ENCODE measurements around the gene RAB26.
"Not testable (repeated sequence)": the region's sequence is repeated elsewhere in the genome, so short reads cannot be mapped to it uniquely, and the experiment has no call there.

DNA sequence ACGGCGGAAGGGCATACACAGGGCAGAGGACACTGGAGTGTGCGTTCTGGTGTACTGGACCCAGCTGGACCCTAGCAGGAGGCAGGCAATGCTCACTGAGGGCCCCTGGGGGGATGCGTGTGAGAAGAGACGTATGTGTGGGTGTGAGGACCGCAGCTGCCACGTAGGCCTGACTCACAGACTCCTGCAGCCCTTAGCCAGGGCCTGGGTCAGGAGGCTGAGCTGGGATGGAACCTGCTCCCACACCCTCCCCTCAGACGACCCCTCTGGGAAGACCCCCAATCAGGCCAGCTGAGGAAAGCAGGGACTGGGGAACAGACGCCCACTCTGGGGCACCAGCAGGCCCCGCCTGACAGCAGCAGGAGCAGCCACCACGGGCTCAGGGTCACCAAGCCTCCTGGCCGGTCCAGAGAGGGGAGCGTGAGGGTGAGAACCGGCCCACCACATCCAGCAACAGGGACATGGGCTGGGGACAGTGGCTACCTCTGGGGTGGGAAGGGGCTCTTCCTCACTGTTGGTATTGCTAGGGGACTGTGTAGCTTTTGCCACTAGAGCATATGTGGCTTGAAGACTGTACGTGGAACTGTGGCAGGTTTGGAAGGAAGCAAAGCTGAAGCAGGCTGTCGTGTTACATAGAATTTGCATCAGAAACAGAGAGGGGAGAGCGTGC is 41.2 kb upstream of the RAB26 start:
- TF ChIP-seq, protein P1, sequence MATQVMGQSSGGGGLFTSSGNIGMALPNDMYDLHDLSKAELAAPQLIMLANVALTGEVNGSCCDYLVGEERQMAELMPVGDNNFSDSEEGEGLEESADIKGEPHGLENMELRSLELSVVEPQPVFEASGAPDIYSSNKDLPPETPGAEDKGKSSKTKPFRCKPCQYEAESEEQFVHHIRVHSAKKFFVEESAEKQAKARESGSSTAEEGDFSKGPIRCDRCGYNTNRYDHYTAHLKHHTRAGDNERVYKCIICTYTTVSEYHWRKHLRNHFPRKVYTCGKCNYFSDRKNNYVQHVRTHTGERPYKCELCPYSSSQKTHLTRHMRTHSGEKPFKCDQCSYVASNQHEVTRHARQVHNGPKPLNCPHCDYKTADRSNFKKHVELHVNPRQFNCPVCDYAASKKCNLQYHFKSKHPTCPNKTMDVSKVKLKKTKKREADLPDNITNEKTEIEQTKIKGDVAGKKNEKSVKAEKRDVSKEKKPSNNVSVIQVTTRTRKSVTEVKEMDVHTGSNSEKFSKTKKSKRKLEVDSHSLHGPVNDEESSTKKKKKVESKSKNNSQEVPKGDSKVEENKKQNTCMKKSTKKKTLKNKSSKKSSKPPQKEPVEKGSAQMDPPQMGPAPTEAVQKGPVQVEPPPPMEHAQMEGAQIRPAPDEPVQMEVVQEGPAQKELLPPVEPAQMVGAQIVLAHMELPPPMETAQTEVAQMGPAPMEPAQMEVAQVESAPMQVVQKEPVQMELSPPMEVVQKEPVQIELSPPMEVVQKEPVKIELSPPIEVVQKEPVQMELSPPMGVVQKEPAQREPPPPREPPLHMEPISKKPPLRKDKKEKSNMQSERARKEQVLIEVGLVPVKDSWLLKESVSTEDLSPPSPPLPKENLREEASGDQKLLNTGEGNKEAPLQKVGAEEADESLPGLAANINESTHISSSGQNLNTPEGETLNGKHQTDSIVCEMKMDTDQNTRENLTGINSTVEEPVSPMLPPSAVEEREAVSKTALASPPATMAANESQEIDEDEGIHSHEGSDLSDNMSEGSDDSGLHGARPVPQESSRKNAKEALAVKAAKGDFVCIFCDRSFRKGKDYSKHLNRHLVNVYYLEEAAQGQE (IDR thresholded peaks at IDR 0.05; ENCODE audit: borderline replicate concordance), result not testable (repeated sequence)
- TF ChIP-seq, protein P2, sequence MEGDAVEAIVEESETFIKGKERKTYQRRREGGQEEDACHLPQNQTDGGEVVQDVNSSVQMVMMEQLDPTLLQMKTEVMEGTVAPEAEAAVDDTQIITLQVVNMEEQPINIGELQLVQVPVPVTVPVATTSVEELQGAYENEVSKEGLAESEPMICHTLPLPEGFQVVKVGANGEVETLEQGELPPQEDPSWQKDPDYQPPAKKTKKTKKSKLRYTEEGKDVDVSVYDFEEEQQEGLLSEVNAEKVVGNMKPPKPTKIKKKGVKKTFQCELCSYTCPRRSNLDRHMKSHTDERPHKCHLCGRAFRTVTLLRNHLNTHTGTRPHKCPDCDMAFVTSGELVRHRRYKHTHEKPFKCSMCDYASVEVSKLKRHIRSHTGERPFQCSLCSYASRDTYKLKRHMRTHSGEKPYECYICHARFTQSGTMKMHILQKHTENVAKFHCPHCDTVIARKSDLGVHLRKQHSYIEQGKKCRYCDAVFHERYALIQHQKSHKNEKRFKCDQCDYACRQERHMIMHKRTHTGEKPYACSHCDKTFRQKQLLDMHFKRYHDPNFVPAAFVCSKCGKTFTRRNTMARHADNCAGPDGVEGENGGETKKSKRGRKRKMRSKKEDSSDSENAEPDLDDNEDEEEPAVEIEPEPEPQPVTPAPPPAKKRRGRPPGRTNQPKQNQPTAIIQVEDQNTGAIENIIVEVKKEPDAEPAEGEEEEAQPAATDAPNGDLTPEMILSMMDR (IDR thresholded peaks at IDR 0.05; ENCODE audit: poor library complexity, severe bottlenecking), result not testable (repeated sequence)
- TF ChIP-seq EP300 (conservative IDR thresholded peaks at IDR 0.05; ENCODE audit: poor library complexity, severe bottlenecking); POLR2AphosphoS5 (IDR thresholded peaks at IDR 0.05); EZH2 (IDR thresholded peaks at IDR 0.05; ENCODE audit: borderline replicate concordance, insufficient read depth, low read length, poor library complexity, severe bottlenecking): not testable (repeated sequence)
